H1 (cell line): ENCODE measurements around the gene ARL8A. TPM values are rescaled to one million over a fixed set of nuclear protein-coding genes. Genes with fewer than 3 reads are reported as not detected.

ENCODE experiments used
- CTCF ChIA-PET: fragments of 300-600 bp; sonication (Branson Sonifier 250); formaldehyde crosslinking; loops from one replicate; lab custom pipeline; 2021; ENCODE audit not compliant: partially characterized antibody; lab: Charles Lee
- POLR2A ChIA-PET: fragments of 300-600 bp; sonication (Branson Sonifier 250); formaldehyde crosslinking; loops from one replicate; lab custom pipeline; 2021; ENCODE audit warnings: inconsistent platforms; ENCODE audit not compliant: partially characterized antibody; lab: Charles Lee
- DNase-seq, 2 experiments: peaks; one replicate each; pipeline versions ENCODE4 v3.0.0 to v3.0.0-alpha.2; 2010 to 2022; ENCODE audit warnings: low spot score in 2 of 2, low read depth in 1 of 2, mixed read lengths in 1 of 2
- FAIRE-seq: peaks from 2 replicates; lab custom pipeline; 2011; peaks lifted over from hg19 to GRCh38; lab: Jason Lieb, UNC
- H2AFZ ChIP-seq: 2 replicates; pipeline ENCODE4 v1.8.1; 2012; ENCODE audit warnings: low read length, inconsistent platforms
- H2AK5ac ChIP-seq: 2 replicates; pipeline ENCODE4 v1.6.1; 2013; ENCODE audit warnings: low read depth, low read length
- H2BK120ac ChIP-seq: replicated peaks from 2 replicates; pipeline ENCODE3; 2013; ENCODE audit warnings: low read depth, low read length, inconsistent platforms
- H2BK12ac ChIP-seq: 2 replicates; pipeline ENCODE4 v1.6.1; 2013; ENCODE audit warnings: low read depth, low read length
- H2BK15ac ChIP-seq: 2 replicates; pipeline ENCODE4 v1.6.1; 2013; ENCODE audit warnings: low read length
- H2BK20ac ChIP-seq: 2 replicates; pipeline ENCODE4 v1.6.1; 2013; ENCODE audit warnings: low read length
- H2BK5ac ChIP-seq: 2 replicates; pipeline ENCODE4 v1.6.1; 2013; ENCODE audit warnings: low read depth, low read length
- H3K14ac ChIP-seq: 2 replicates; pipeline ENCODE4 v1.6.1; 2013; ENCODE audit warnings: inconsistent platforms; ENCODE audit not compliant: insufficient read length
- H3K18ac ChIP-seq: 2 replicates; pipeline ENCODE4 v1.6.1; 2013; ENCODE audit warnings: low read length; ENCODE audit errors: extremely low read depth
- H3K23ac ChIP-seq: 2 replicates; pipeline ENCODE4 v1.6.1; 2013; ENCODE audit warnings: inconsistent platforms; ENCODE audit not compliant: insufficient read length
- H3K23me2 ChIP-seq: 2 replicates; pipeline ENCODE4 v1.6.1; 2013; ENCODE audit warnings: low read depth, low read length
- H3K27ac ChIP-seq: 2 replicates; pipeline ENCODE4 v1.6.1; 2011; ENCODE audit warnings: low read depth, low read length, inconsistent platforms
- H3K27me3 ChIP-seq, 4 experiments: replicated peaks in 1 of 4; 1 replicate in 1 of 4; 2 replicates in 3 of 4; pipeline versions ENCODE4 v1.6.1 to v1.8.1; 2011 to 2013; ENCODE audit warnings: low read length in 3 of 4, mild to moderate bottlenecking in 3 of 4, inconsistent platforms in 2 of 4, mixed read lengths in 2 of 4, moderate library complexity in 1 of 4; ENCODE audit not compliant: control insufficient read depth in 3 of 4, insufficient read depth in 3 of 4; ENCODE audit errors: extremely low read depth in 1 of 4
- H3K36me3 ChIP-seq, 4 experiments: 2 replicates each; pipeline versions ENCODE4 v1.6.1 to v1.8.1; 2011 to 2013; ENCODE audit warnings: mild to moderate bottlenecking in 4 of 4, low read length in 3 of 4, moderate library complexity in 2 of 4, control low read depth in 1 of 4, inconsistent platforms in 1 of 4; ENCODE audit not compliant: insufficient read depth in 4 of 4, control insufficient read depth in 2 of 4
- H3K4ac ChIP-seq: replicated peaks from 2 replicates; pipeline ENCODE3; 2013; ENCODE audit warnings: low read length, low read depth, mixed read lengths, inconsistent platforms; ENCODE audit not compliant: insufficient read length
- H3K4me1 ChIP-seq, 4 experiments: replicated peaks in 1 of 4; 1 replicate in 1 of 4; 2 replicates in 3 of 4; pipeline versions ENCODE4 v1.6.1 to v1.8.1; 2011 to 2013; ENCODE audit warnings: low read length in 3 of 4, inconsistent platforms in 2 of 4, mixed read lengths in 1 of 4; ENCODE audit not compliant: insufficient read depth in 4 of 4, control insufficient read depth in 3 of 4
- H3K4me2 ChIP-seq, 2 experiments: 2 replicates each; pipeline versions ENCODE4 v1.6.1 to v1.8.1; 2011 to 2013; ENCODE audit warnings: low read depth in 2 of 2, low read length in 2 of 2, control low read depth in 1 of 2, inconsistent platforms in 1 of 2, mild to moderate bottlenecking in 1 of 2; ENCODE audit not compliant: insufficient read depth in 1 of 2
- H3K4me3 ChIP-seq, 4 experiments: fragments of 200-600, 300-600 bp in 1 of 4; sonication (generic), shearing (Covaris generic), sonication (Bioruptor Twin) in 1 of 4; 2 replicates each; pipeline versions ENCODE4 v1.5.1 to v1.8.1; 2011 to 2016; ENCODE audit warnings: low read length in 4 of 4, low read depth in 3 of 4, control low read depth in 2 of 4, inconsistent platforms in 2 of 4, mild to moderate bottlenecking in 2 of 4, mixed read lengths in 1 of 4, moderate library complexity in 1 of 4; ENCODE audit not compliant: insufficient read depth in 2 of 4; ENCODE audit errors: extremely low read depth in 1 of 4
- H3K56ac ChIP-seq: replicated peaks from 2 replicates; pipeline ENCODE3; 2013; ENCODE audit warnings: low read depth, mild to moderate bottlenecking, mixed read lengths, low read length, inconsistent platforms; ENCODE audit not compliant: insufficient read length
- H3K79me1 ChIP-seq: 2 replicates; pipeline ENCODE4 v1.6.1; 2013; ENCODE audit warnings: low read depth, low read length, control low read depth
- H3K79me2 ChIP-seq, 2 experiments: 2 replicates each; pipeline versions ENCODE4 v1.6.1 to v1.8.1; 2012 to 2013; ENCODE audit warnings: low read length in 2 of 2, mild to moderate bottlenecking in 2 of 2, inconsistent platforms in 1 of 2; ENCODE audit not compliant: insufficient read depth in 2 of 2, control insufficient read depth in 1 of 2
- H3K9ac ChIP-seq, 4 experiments: replicated peaks in 1 of 4; 1 replicate in 1 of 4; 2 replicates in 3 of 4; pipeline versions ENCODE4 v1.6.1 to v1.8.1; 2011 to 2013; ENCODE audit warnings: low read depth in 3 of 4, low read length in 3 of 4, control low read depth in 2 of 4, mild to moderate bottlenecking in 2 of 4, moderate library complexity in 2 of 4, inconsistent platforms in 1 of 4; ENCODE audit errors: extremely low read depth in 1 of 4
- H3K9me3 ChIP-seq, 2 experiments: 2 replicates each; pipeline versions ENCODE4 v1.6.1 to v1.8.1; 2012 to 2013; ENCODE audit warnings: mild to moderate bottlenecking in 2 of 2, moderate library complexity in 2 of 2, control low read depth in 1 of 2, inconsistent platforms in 1 of 2, low read depth in 1 of 2, low read length in 1 of 2, mixed read lengths in 1 of 2; ENCODE audit not compliant: insufficient read depth in 2 of 2
- H4K20me1 ChIP-seq, 2 experiments: replicated peaks in 1 of 2; 2 replicates each; pipeline versions ENCODE3 to v1.8.1; 2011 to 2013; ENCODE audit warnings: inconsistent platforms in 2 of 2, low read length in 2 of 2, mild to moderate bottlenecking in 1 of 2; ENCODE audit not compliant: insufficient read depth in 2 of 2, control insufficient read depth in 1 of 2
- H4K5ac ChIP-seq: 2 replicates; pipeline ENCODE4 v1.6.1; 2013; ENCODE audit warnings: low read length, low read depth, mixed read lengths, inconsistent platforms; ENCODE audit not compliant: insufficient read length
- H4K8ac ChIP-seq: 2 replicates; pipeline ENCODE4 v1.8.0; 2013; ENCODE audit warnings: mild to moderate bottlenecking, moderate library complexity, low read length, inconsistent platforms; ENCODE audit not compliant: insufficient read depth; ENCODE audit errors: extremely low read depth
- H4K91ac ChIP-seq: replicated peaks from 2 replicates; pipeline ENCODE3; 2013; ENCODE audit warnings: low read length, mixed read lengths, inconsistent platforms; ENCODE audit not compliant: insufficient read length
- BACH1 ChIP-seq: IDR thresholded peaks from 2 replicates; pipeline ENCODE4 v1.6.1; 2012; ENCODE audit warnings: low read length, improper control_type of control experiment
- CHD2 ChIP-seq: IDR thresholded peaks from 2 replicates; pipeline ENCODE4 v1.6.1; 2012; ENCODE audit warnings: low read length, improper control_type of control experiment
- EP300 ChIP-seq, 2 experiments: IDR thresholded peaks; 1 replicate in 1 of 2; 2 replicates in 1 of 2; pipeline ENCODE4 v1.6.1; 2011 to 2012; ENCODE audit warnings: low read depth in 2 of 2, low read length in 2 of 2, mild to moderate bottlenecking in 2 of 2, borderline replicate concordance in 1 of 2, inconsistent platforms in 1 of 2, moderate library complexity in 1 of 2
- EZH2 ChIP-seq: fragments of 200-600 bp; sonication (generic); IDR thresholded peaks from 2 replicates; pipeline ENCODE4 v1.7.1; 2012; ENCODE audit warnings: low read depth, mild to moderate bottlenecking, moderate library complexity, low read length, inconsistent platforms; ENCODE audit not compliant: severe bottlenecking
- NANOG ChIP-seq: IDR thresholded peaks from 2 replicates; pipeline ENCODE4 v1.6.1; 2011; ENCODE audit warnings: low read length, low read depth, mild to moderate bottlenecking, inconsistent platforms; ENCODE audit not compliant: insufficient read depth, poor library complexity, severe bottlenecking
- POLR2AphosphoS5 ChIP-seq: IDR thresholded peaks from 2 replicates; pipeline ENCODE4 v1.6.1; 2011; ENCODE audit warnings: low read depth, low read length
- SUZ12 ChIP-seq: fragments of 200-600 bp; sonication (generic); IDR thresholded peaks from 2 replicates; pipeline ENCODE4 v1.6.1; 2012; ENCODE audit warnings: mild to moderate bottlenecking, inconsistent platforms, low read length, moderate library complexity, mixed read lengths
- TCF12 ChIP-seq: IDR thresholded peaks from 2 replicates; pipeline ENCODE4 v1.6.1; 2011; ENCODE audit warnings: low read depth, mild to moderate bottlenecking, low read length
- WGBS, 2 experiments: shearing (Covaris generic) in 1 of 2; methylation state at CpG; one replicate each; pipeline versions ENCODE4 v1.1.6 to v1.1.7; 2013 to 2015; ENCODE audit warnings: low lambda C conversion rate in 2 of 2, mixed read lengths in 2 of 2, inconsistent platforms in 1 of 2, low coverage in 1 of 2, missing lambda C conversion rate in 1 of 2; ENCODE audit not compliant: insufficient replicate concordance in 2 of 2, insufficient coverage in 1 of 2, insufficient read length in 1 of 2; ENCODE audit errors: extremely low coverage in 1 of 2, missing lambda C conversion rate in 1 of 2; 5-methylcytosine and 5-hydroxymethylcytosine counted together
- polyA plus RNA-seq, 7 experiments: library from polyadenylated mRNA; depleted of rRNA in 3 of 7; stranded (reverse) in 5 of 7; unstranded in 2 of 7; fragments of >200 nt in 5 of 7; fragments of 200-250 nt in 2 of 7; gene quantifications; 1 replicate in 5 of 7; 2 replicates in 1 of 7; 4 replicates in 1 of 7; pipeline versions ENCODE4 v1.2.1 to v1.2.3, GENCODE V29; 2011 to 2013; ENCODE audit warnings: missing spikeins in 2 of 7, mixed read lengths in 2 of 7
- total RNA-seq: library from RNA; stranded (reverse); fragmentation: NEBNext Ultra II Directional; extraction: Animal tissue kit (Norgen Biotek cat#: 25700); gene quantifications from 2 replicates; pipeline ENCODE4 v1.2.1, GENCODE V29; 2021

Gene ARL8A
- total and polyA plus RNA-seq, 2 of the 8 experiments (the other 6 are each of a cell fraction or from before 2014, with no cell fraction given) = 40.3 to 58.7 TPM

DNA sequence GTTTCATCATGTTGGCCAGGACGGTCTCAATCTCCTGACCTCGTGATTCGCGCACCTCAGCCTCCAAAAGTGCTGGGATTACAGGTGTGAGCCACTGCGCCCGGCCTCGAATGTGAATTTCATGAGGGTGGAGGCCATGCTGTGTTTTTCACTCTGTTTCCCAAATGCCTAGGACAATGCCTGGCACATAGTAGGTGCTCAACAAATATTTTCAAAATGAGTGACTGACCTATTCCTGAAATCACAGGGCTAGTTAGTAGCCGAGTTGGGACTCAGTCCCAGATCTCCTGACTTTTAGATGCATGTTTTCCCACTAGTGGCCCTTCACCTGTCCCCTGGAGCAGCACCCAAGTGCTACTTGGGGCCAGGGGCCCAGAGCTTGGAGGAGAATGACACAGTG, 28.2 kb downstream of the ARL8A start:
- Histone ChIP-seq H2BK5ac (no peak overlapping the region), H2BK120ac (no peak overlapping the region)
- TF ChIP-seq CHD2 (no peak), NANOG (no peak), TCF12 (no peak), BACH1 (no peak), EP300 (IDR thresholded peaks at IDR 0.05; ENCODE audit: borderline replicate concordance in 1 of 2, low read depth in 2 of 2, low read length in 2 of 2) (no peak), EZH2 (no peak), POLR2AphosphoS5 (no peak), SUZ12 (no peak)
- TF ChIP-seq, all 59 proteins: peak for 0
- Histone ChIP-seq H4K5ac (no peak overlapping the region), H2AFZ (no peak overlapping the region), H2BK20ac (no peak overlapping the region), H3K4me1 (peaks cover 0 to 5% (median 2%) of the 10 kb centered on the region in 4 experiments; a peak in 6 of 7 replicates), H4K91ac (no peak overlapping the region), H3K14ac (no peak overlapping the region), H2AK5ac (peak overlapping the region; percentile 13; the same call in 1 of the 2 replicates), H3K4me3 (no peak overlapping the region), H3K27me3 (no peaks in the 10 kb centered on the region), H3K9ac (no peak overlapping the region), H3K23me2 (no peaks in the 10 kb centered on the region; the same call in 1 of the 2 replicates), H3K4ac (no peak overlapping the region), H4K8ac (no peak overlapping the region), H2BK12ac (no peak overlapping the region), H2BK15ac (no peak overlapping the region; the same call in 1 of the 2 replicates), H3K18ac (no peak overlapping the region), H3K79me1 (no peaks in the 10 kb centered on the region), H4K20me1 (no peaks in the 10 kb centered on the region), H3K23ac (no peak overlapping the region), H3K79me2 (no peaks in the 10 kb centered on the region), H3K27ac (no peak overlapping the region), H3K9me3 (no peaks in the 10 kb centered on the region), H3K56ac (no peak overlapping the region), H3K4me2 (no peak overlapping the region), H3K36me3 (no peaks in the 10 kb centered on the region)
- no peak for FAIRE-seq
- CTCF ChIA-PET = interaction anchor here (0.8 to 29.2 kb wide), 3 partner anchors 8 to 111 kb away, joined by 3 to 1014 read pairs (median 3); partner anchors contain the start of gene ELF3
- POLR2A ChIA-PET = interaction anchor here (1.0 to 6.3 kb wide), 3 partner anchors 10 to 117 kb away, joined by 3 to 45 read pairs (median 3); partner anchors contain the start of gene ELF3
- no peak for DNase-seq
- WGBS, 2 experiments = 93% methylated on average over 8 of the region's 8 CpGs; no CpG with 5 or more reads in 1 of the 2 experiments
